HEK293 (cell line): ENCODE data around the gene ARTN.

Source experiments
- CTCF ChIA-PET: fragments of 350-600 bp; formaldehyde crosslinking; extraction: SDS; loops from one replicate; lab custom pipeline; 2021; ENCODE audit warnings: antibody characterized with exemption; lab: Yijun Ruan, JAX
- POLR2A ChIA-PET: fragments of 300-600 bp; formaldehyde crosslinking; extraction: SDS; loops from one replicate; lab custom pipeline; 2020; ENCODE audit warnings: antibody characterized with exemption, inconsistent platforms; lab: Yijun Ruan, JAX
- H3K27ac ChIP-seq: fragments of 200-500 bp; sonication (Bioruptor generic); 2 replicates; pipeline ENCODE4 v1.5.1; 2014; ENCODE audit warnings: low read depth, low read length, control low read depth, inconsistent platforms; ENCODE audit errors: extremely low read depth
- H3K36me3 ChIP-seq, 2 experiments: fragments of 200-500 bp in 1 of 2; sonication (Bioruptor generic) in 1 of 2; 1 replicate in 1 of 2; 2 replicates in 1 of 2; pipeline ENCODE4 v1.5.1; 2014 to 2017; ENCODE audit warnings: inconsistent platforms in 2 of 2, low read length in 2 of 2; ENCODE audit not compliant: control insufficient read depth in 2 of 2, insufficient read depth in 1 of 2
- H3K4me1 ChIP-seq: fragments of 200-500 bp; sonication (Bioruptor generic); 2 replicates; pipeline ENCODE4 v1.5.1; 2014; ENCODE audit warnings: mild to moderate bottlenecking, low read length, inconsistent platforms; ENCODE audit not compliant: control insufficient read depth, insufficient read depth
- H3K4me3 ChIP-seq: 2 replicates; pipeline ENCODE4 v1.5.1; 2011; ENCODE audit warnings: low read depth, mild to moderate bottlenecking, control low read depth, low read length, moderate library complexity
- H3K9me3 ChIP-seq: fragments of 200-500 bp; sonication (Bioruptor generic); 2 replicates; pipeline ENCODE4 v1.5.1; 2014; ENCODE audit warnings: low read depth, low read length, inconsistent platforms; ENCODE audit not compliant: control insufficient read depth, insufficient read depth
- EGR2 ChIP-seq: fragments of 450-650 bp; formaldehyde crosslinking; IDR thresholded peaks from 2 replicates; pipeline ENCODE4 v1.5.1; 2016; ENCODE audit warnings: low read depth, missing biosample characterization, missing genetic modification characterization
- PRDM4 ChIP-seq: fragments of 450-650 bp; formaldehyde crosslinking; IDR thresholded peaks from 2 replicates; pipeline ENCODE4 v1.5.1; 2017; ENCODE audit warnings: missing biosample characterization, missing genetic modification characterization
- SETDB1 ChIP-seq: IDR thresholded peaks from one replicate; pipeline ENCODE4 v1.6.1; 2017; ENCODE audit warnings: mild to moderate bottlenecking, low read length, moderate library complexity, mixed read lengths; ENCODE audit not compliant: insufficient read length
- ZBTB17 ChIP-seq: fragments of 450-650 bp; formaldehyde crosslinking; IDR thresholded peaks from 2 replicates; pipeline ENCODE4 v1.5.1; 2016; ENCODE audit warnings: missing biosample characterization, missing genetic modification characterization
- ZBTB48 ChIP-seq: fragments of 450-650 bp; formaldehyde crosslinking; IDR thresholded peaks from 2 replicates; pipeline ENCODE4 v1.5.1; 2016; ENCODE audit warnings: missing biosample characterization, missing genetic modification characterization
- ZBTB8A ChIP-seq: fragments of 450-650 bp; formaldehyde crosslinking; IDR thresholded peaks from 2 replicates; pipeline ENCODE4 v1.5.1; 2016; ENCODE audit warnings: missing biosample characterization, missing genetic modification characterization
- ZFHX2 ChIP-seq: fragments of 450-650 bp; formaldehyde crosslinking; conservative IDR thresholded peaks from 2 replicates; pipeline ENCODE4 v1.5.1; 2016; ENCODE audit warnings: missing biosample characterization, missing genetic modification characterization
- ZNF221 ChIP-seq: fragments of 450-650 bp; formaldehyde crosslinking; IDR thresholded peaks from 2 replicates; pipeline ENCODE4 v1.5.1; 2017; ENCODE audit warnings: missing biosample characterization, missing genetic modification characterization, borderline replicate concordance
- ZNF362 ChIP-seq: fragments of 450-650 bp; formaldehyde crosslinking; IDR thresholded peaks from 2 replicates; pipeline ENCODE4 v1.5.1; 2016; ENCODE audit warnings: missing biosample characterization, missing genetic modification characterization
- ZNF394 ChIP-seq: fragments of 450-650 bp; formaldehyde crosslinking; IDR thresholded peaks from 2 replicates; pipeline ENCODE4 v1.5.1; 2016; ENCODE audit warnings: missing biosample characterization, missing genetic modification characterization, mild to moderate bottlenecking, moderate library complexity, borderline replicate concordance
- ZNF558 ChIP-seq: fragments of 450-650 bp; formaldehyde crosslinking; IDR thresholded peaks from 2 replicates; pipeline ENCODE4 v1.5.1; 2016; ENCODE audit warnings: missing biosample characterization, missing genetic modification characterization
- ZNF670 ChIP-seq: fragments of 450-650 bp; formaldehyde crosslinking; IDR thresholded peaks from 2 replicates; pipeline ENCODE4 v1.5.1; 2016; ENCODE audit warnings: missing biosample characterization, missing genetic modification characterization, low read depth
- ZNF701 ChIP-seq: fragments of 450-650 bp; formaldehyde crosslinking; IDR thresholded peaks from 2 replicates; pipeline ENCODE4 v1.5.1; 2016; ENCODE audit warnings: missing biosample characterization, missing genetic modification characterization
- ZNF747 ChIP-seq: fragments of 450-650 bp; formaldehyde crosslinking; IDR thresholded peaks from 2 replicates; pipeline ENCODE4 v1.5.1; 2016; ENCODE audit warnings: missing biosample characterization, missing genetic modification characterization
- ZXDB ChIP-seq: fragments of 450-650 bp; formaldehyde crosslinking; IDR thresholded peaks from 2 replicates; pipeline ENCODE4 v1.5.1; 2016; ENCODE audit warnings: missing biosample characterization, missing genetic modification characterization
- TF ChIP-seq, protein P1 (sequence below): fragments of 450-650 bp; formaldehyde crosslinking; IDR thresholded peaks from 2 replicates; pipeline ENCODE4 v1.5.1; 2016; ENCODE audit warnings: missing biosample characterization, missing genetic modification characterization
- TF ChIP-seq, protein P2 (sequence below): fragments of 450-650 bp; formaldehyde crosslinking; IDR thresholded peaks from 2 replicates; pipeline ENCODE4 v1.5.1; 2017; ENCODE audit warnings: missing biosample characterization, mild to moderate bottlenecking, missing genetic modification characterization, moderate library complexity
- TF ChIP-seq, protein P3 (sequence below): fragments of 450-650 bp; formaldehyde crosslinking; conservative IDR thresholded peaks from 2 replicates; pipeline ENCODE4 v1.5.1; 2016; ENCODE audit warnings: low read depth, missing biosample characterization, missing genetic modification characterization

The ARTN gene

GRCh38 chr1:43942411-43942810 is 8.8 kb downstream of the ARTN start:
- Histone ChIP-seq H3K36me3 (peaks cover 0 to 2% of the 10 kb centered on the region in 2 experiments; a peak in 1 of 3 replicates), H3K9me3 (no peaks in the 10 kb centered on the region), H3K4me1 (no peaks in the 10 kb centered on the region), H3K27ac (no peak overlapping the region), H3K4me3 (no peak overlapping the region)
- ChIA-PET CTCF (interaction anchor here (1.3 to 6.4 kb wide), 3 partner anchors 9 to 178 kb away, joined by 3 to 79 read pairs (median 50); partner anchors contain the start of gene ARTN), POLR2A (no interaction called here)
- TF ChIP-seq, protein P1, sequence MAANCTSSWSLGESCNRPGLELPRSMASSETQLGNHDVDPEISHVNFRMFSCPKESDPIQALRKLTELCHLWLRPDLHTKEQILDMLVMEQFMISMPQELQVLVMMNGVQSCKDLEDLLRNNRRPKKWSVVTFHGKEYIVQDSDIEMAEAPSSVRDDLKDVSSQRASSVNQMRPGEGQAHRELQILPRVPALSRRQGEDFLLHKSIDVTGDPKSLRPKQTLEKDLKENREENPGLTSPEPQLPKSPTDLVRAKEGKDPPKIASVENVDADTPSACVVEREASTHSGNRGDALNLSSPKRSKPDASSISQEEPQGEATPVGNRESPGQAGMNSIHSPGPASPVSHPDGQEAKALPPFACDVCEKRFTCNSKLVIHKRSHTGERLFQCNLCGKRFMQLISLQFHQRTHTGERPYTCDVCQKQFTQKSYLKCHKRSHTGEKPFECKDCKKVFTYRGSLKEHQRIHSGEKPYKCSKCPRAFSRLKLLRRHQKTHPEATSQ: no peak
- TF ChIP-seq ZBTB17 (tag by site-specific recombination) (no peak), ZNF221 (no peak), ZNF701 (tag by site-specific recombination) (no peak), ZXDB (tag by site-specific recombination) (no peak), SETDB1 (no peak), ZNF362 (tag by site-specific recombination) (no peak), ZNF747 (tag by site-specific recombination) (no peak), ZBTB48 (tag by site-specific recombination) (no peak), EGR2 (tag by site-specific recombination) (no peak), ZBTB8A (tag by site-specific recombination) (no peak), ZNF670 (tag by site-specific recombination) (no peak), ZFHX2 (tag by site-specific recombination) (no peak)

GRCh38 chr1:43944860-43945259 is 11.3 kb downstream of the ARTN start:
- Histone ChIP-seq H3K9me3 (no peaks in the 10 kb centered on the region), H3K36me3 (peaks cover 0 to 17% of the 10 kb centered on the region in 2 experiments; a peak in 1 of 3 replicates), H3K27ac (no peak overlapping the region), H3K4me1 (0 out of 2 replicates have a peak, but pooled peaks cover 4% of the 10 kb centered on the region)
- CTCF ChIA-PET: interaction anchor here (1.2 to 6.4 kb wide), 4 partner anchors 11 to 180 kb away, joined by 3 to 79 read pairs (median 28); partner anchors contain the start of gene ARTN
- POLR2A ChIA-PET: no interaction called here
- TF ChIP-seq ZNF394 (no peak), ZNF558 (no peak), PRDM4 (tag by site-specific recombination) (peak; percentile 58; the same call in 1 of the 2 replicates)
- TF ChIP-seq, all 188 proteins: peak for 1
- H3K4me3 ChIP-seq: no peak overlapping the region

GRCh38 chr1:43945674-43946235 is 12.2 kb downstream of the ARTN start:
- Histone ChIP-seq H3K9me3 (no peaks in the 10 kb centered on the region), H3K36me3 (peaks cover 0 to 26% of the 10 kb centered on the region in 2 experiments; a peak in 1 of 3 replicates), H3K27ac (peak overlapping the region; percentile 89; the same call in 1 of the 2 replicates), H3K4me1 (0 out of 2 replicates have a peak, but pooled peaks cover 4% of the 10 kb centered on the region), H3K4me3 (peak overlapping the region; percentile 85)
- ChIA-PET POLR2A (interaction anchor here (0.7 to 2.7 kb wide), 6 partner anchors 11 to 296 kb away, joined by 3 to 11 read pairs (median 5); partner anchors contain the start of genes ATP6V0B and KDM4A), CTCF (interaction anchor here (0.6 to 6.4 kb wide), 12 partner anchors 12 to 514 kb away, joined by 3 to 79 read pairs (median 4); partner anchors contain the start of gene ARTN)
- TF ChIP-seq, protein P2, sequence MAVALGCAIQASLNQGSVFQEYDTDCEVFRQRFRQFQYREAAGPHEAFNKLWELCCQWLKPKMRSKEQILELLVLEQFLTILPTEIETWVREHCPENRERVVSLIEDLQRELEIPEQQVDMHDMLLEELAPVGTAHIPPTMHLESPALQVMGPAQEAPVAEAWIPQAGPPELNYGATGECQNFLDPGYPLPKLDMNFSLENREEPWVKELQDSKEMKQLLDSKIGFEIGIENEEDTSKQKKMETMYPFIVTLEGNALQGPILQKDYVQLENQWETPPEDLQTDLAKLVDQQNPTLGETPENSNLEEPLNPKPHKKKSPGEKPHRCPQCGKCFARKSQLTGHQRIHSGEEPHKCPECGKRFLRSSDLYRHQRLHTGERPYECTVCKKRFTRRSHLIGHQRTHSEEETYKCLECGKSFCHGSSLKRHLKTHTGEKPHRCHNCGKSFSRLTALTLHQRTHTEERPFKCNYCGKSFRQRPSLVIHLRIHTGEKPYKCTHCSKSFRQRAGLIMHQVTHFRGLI (tag by site-specific recombination): peak; percentile 93
- TF ChIP-seq, protein P3, sequence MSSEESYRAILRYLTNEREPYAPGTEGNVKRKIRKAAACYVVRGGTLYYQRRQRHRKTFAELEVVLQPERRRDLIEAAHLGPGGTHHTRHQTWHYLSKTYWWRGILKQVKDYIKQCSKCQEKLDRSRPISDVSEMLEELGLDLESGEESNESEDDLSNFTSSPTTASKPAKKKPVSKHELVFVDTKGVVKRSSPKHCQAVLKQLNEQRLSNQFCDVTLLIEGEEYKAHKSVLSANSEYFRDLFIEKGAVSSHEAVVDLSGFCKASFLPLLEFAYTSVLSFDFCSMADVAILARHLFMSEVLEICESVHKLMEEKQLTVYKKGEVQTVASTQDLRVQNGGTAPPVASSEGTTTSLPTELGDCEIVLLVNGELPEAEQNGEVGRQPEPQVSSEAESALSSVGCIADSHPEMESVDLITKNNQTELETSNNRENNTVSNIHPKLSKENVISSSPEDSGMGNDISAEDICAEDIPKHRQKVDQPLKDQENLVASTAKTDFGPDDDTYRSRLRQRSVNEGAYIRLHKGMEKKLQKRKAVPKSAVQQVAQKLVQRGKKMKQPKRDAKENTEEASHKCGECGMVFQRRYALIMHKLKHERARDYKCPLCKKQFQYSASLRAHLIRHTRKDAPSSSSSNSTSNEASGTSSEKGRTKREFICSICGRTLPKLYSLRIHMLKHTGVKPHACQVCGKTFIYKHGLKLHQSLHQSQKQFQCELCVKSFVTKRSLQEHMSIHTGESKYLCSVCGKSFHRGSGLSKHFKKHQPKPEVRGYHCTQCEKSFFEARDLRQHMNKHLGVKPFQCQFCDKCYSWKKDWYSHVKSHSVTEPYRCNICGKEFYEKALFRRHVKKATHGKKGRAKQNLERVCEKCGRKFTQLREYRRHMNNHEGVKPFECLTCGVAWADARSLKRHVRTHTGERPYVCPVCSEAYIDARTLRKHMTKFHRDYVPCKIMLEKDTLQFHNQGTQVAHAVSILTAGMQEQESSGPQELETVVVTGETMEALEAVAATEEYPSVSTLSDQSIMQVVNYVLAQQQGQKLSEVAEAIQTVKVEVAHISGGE (tag by site-specific recombination): no peak
